HG03565 (cell line): ENCODE measurements around the gene UNG.
"Not testable (repeated sequence)": the region's sequence is repeated elsewhere in the genome, so short reads cannot be mapped to it uniquely, and the experiment has no call there.

Experiments used
- ATAC-seq: cut with Tn5 transposase; IDR thresholded peaks from one replicate; pipeline ENCODE4 v1.9.1; 2021; ENCODE audit warnings: mild to moderate bottlenecking, moderate library complexity; ENCODE audit not compliant: unreplicated experiment

Gene UNG

GRCh38 chr12:109120095-109120494 lies 22.7 kb downstream of the UNG start:
- no peak for ATAC-seq

- no peak for ATAC-seq
Observed at GRCh38 chr12:109120557-109120956, 23.2 kb downstream of the UNG start.

GRCh38 chr12:109121346-109121880 lies 24.0 kb downstream of the UNG start:
- no peak for ATAC-seq

GRCh38 chr12:109124878-109125648 lies 27.7 kb downstream of the UNG start:
- ATAC-seq: no peak

- no peak for ATAC-seq
Observed at GRCh38 chr12:109125791-109126190, 28.4 kb downstream of the UNG start.

GRCh38 chr12:109126784-109127183 lies 29.4 kb downstream of the UNG start:
- no peak for ATAC-seq

- no peak for ATAC-seq
Observed at GRCh38 chr12:109127533-109128242, 30.3 kb downstream of the UNG start.

- ATAC-seq: no peak
Observed at GRCh38 chr12:109130297-109131153, 33.1 kb downstream of the UNG start.

GRCh38 chr12:109131154-109132050 lies 34.0 kb downstream of the UNG start:
- no peak for ATAC-seq

- no peak for ATAC-seq
Observed at GRCh38 chr12:109134186-109134917, 37.0 kb downstream of the UNG start.

- no peak for ATAC-seq
Observed at GRCh38 chr12:109137055-109137454, 39.7 kb downstream of the UNG start.

GRCh38 chr12:109139360-109139759 lies 42.0 kb downstream of the UNG start:
- no peak for ATAC-seq

- no peak for ATAC-seq
Observed at GRCh38 chr12:109139791-109140190, 42.4 kb downstream of the UNG start.

- ATAC-seq: no peak
Observed at GRCh38 chr12:109140560-109140959, 43.2 kb downstream of the UNG start.

- no peak for ATAC-seq
Observed at GRCh38 chr12:109144224-109144623, 46.8 kb downstream of the UNG start.

- not testable (repeated sequence) for ATAC-seq
Observed at GRCh38 chr12:109147126-109147525, 49.7 kb downstream of the UNG start.

GRCh38 chr12:109147954-109148353 lies 50.6 kb downstream of the UNG start:
- no peak for ATAC-seq

- no peak for ATAC-seq
Observed at GRCh38 chr12:109150124-109150640, 52.8 kb downstream of the UNG start.

GRCh38 chr12:109151457-109151856 lies 54.1 kb downstream of the UNG start:
- ATAC-seq: no peak
